ENCODE data around the gene SLC1A2. TPM values are rescaled to one million over a fixed set of nuclear protein-coding genes. Genes with fewer than 3 reads are reported as not detected.

The SLC1A2 gene
- total RNA-seq, 1 donor from 2014 or later: 3.8 TPM

GRCh38 chr11:35293035-35293434 is 126.3 kb downstream of the SLC1A2 start:
- intact Hi-C loops (cut with DNase I): no loop called here

GRCh38 chr11:35292279-35292678 is 127.1 kb downstream of the SLC1A2 start:
- no peak for DNase-seq (ENCODE audit: missing footprints)
- intact Hi-C loops (cut with DNase I): no loop called here
- no peak for ATAC-seq

More at GRCh38 chr11:35293035-35293434, 126.3 kb downstream of the SLC1A2 start:
- DNase-seq (ENCODE audit: missing footprints): no peak
- ATAC-seq: no peak

GRCh38 chr11:35290876-35291275 is 128.5 kb downstream of the SLC1A2 start:
- no peak for DNase-seq (ENCODE audit: missing footprints)
- no peak for ATAC-seq
- intact Hi-C loops (cut with DNase I): no loop called here

DNA sequence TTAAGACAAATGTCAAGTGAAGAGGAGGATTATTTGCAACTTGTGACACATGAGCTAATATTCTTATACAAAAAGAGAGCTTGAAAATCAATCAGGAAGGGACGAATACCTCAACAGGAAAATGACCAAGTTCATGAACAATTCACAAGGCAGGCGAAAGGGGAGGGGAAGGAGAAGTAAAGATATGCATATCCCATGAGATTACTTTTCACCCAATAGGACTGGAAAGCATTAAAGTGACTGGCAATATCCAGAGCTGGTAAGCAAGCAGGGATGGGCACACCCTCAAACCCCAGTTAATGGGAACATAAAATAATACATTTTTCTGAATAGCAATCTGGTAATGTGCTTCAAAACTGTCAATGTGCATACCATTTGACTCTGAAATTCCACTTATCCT is 129.5 kb downstream of the SLC1A2 start:
- ATAC-seq (no peak), DNase-seq (ENCODE audit: missing footprints) (no peak)
- intact Hi-C loops (cut with DNase I): no loop called here

DNA sequence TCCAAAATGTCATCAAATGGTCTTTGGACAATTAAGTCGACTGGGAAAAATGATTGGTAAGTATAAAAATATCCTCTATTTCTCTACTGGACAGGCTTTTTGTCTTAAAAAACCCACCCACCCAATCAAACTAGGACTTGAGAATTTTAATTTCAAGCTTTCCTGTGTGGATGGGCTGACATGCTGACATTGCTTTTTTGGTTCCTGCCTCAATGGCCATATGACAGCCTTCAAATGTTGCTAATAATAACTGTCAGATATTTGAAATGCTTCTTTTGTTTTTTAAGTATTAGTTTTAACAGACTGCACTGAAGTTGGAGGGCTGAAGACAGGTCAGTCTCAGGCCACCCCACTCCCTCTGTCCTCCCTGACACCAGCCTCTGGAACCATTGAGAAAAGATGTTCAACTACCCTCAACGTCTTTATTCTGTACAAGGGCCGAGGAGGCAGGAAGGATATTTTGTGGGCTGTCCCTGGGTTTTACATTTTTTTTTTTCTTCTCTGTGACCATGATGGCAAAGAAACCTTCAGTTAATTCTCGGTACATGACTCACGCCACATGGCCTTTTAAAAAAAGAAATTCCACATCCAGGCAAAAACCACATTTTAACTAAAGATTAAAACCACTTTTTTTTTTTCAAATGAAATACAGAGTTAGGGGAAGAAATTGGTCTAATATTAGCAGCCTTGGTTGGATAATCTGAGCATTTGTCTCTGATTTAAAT is 130.4 kb downstream of the SLC1A2 start:
- DNase-seq (ENCODE audit: missing footprints) (no peak), ATAC-seq (no peak)
- intact Hi-C loops (cut with DNase I): no loop called here

DNA sequence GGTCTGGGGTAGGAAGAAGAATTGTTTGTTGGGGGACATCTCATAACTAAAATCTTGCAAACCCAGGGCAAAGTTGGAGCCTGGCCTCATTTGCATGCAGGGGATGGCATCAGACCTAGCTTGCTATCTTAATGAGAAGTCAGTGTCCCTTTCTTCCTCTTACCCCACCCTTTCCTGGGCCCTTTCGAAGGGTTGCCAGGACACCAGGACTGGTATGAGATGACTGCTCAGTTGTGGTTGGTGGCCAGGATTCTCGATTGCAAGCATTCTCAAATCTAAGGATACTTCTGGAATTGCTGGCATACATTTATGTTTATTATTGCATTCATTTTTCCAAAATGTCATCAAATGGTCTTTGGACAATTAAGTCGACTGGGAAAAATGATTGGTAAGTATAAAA is 131.0 kb downstream of the SLC1A2 start:
- intact Hi-C loops (cut with DNase I): no loop called here
- DNase-seq (ENCODE audit: missing footprints) (no peak), ATAC-seq (no peak)

DNA sequence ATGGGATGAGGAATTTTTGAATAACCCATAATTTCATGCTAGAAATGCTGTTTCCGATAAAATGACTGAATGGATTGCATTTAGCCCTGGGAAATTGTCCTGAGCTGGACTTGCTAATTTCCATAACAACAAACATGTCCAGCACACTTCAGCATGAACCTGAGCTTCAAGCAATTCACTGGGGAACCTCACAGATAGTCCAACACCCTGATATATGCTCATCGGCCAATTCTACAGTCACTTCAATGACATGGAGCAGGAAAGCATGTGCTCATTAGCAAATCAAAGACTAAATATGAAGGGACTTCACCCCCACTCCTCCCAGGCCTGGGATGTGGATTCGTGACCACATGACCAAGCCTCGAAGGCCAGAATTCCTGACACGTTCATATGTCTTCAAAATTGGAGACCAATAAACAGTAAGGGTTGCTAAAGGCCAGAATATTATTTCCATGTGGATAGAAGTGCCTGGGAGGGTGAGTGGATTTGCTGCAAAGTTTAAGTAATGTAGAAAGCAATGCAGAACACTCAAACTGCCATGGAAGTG is 131.9 kb downstream of the SLC1A2 start:
- DNase-seq (ENCODE audit: missing footprints) (no peak), ATAC-seq (no peak)
- intact Hi-C loops (cut with DNase I): no loop called here

DNA sequence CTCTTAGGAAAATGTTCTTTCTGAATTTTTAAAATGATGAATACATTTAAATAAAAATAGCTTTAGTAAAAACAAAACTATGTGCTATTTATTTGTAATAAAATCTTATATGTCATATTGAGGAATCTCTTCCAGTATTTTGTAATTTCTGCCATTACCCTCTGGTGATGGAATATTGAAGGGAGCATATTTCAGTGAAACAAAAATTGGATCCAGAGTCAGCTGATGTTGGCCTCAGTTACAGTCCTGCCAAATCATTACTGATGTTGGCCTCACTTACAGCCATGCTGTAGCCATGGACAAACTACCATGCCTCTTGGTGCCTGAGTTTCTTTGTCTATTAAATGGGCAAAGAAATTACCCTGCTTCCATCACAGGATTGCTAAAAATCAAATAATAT is 133.2 kb downstream of the SLC1A2 start:
- intact Hi-C loops (cut with DNase I): no loop called here
- DNase-seq (ENCODE audit: missing footprints): no peak
- ATAC-seq: no peak

- ATAC-seq (no peak), DNase-seq (ENCODE audit: missing footprints) (no peak)
- intact Hi-C loops (cut with DNase I): no loop called here
Measured at GRCh38 chr11:35285471-35285870, 133.9 kb downstream of the SLC1A2 start.

DNA sequence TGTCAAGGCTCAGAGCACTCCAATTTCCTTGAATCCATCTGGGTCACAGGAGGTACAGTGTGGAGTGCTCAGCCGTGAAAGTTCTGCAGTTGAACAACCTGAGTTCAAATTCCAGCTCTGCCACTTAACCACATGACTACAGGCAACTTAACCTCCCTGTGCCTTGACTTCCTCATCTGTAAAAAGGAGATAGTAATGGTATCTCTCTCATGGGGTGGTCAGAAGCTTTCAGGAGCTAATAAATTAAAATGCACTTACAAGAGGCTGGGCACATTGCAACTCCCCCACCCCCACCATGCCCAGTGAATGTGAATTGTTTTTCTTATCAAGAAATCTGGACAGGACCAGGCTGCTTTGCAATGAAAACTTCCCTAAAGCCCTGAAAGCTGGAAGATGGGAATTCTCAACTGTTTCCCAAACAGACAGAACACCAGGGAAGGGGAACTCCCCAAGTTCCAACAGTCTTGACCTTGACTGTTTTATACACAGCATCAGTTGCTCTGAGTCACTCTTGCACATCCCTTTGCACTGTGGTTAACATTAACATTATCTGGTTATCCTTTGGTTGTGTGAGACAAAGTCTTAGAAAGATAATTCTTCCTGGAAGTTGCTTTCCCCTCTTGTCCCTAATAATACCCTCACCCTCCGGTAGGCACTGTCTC is 137.0 kb downstream of the SLC1A2 start:
- DNase-seq (ENCODE audit: missing footprints): no peak
- no peak for ATAC-seq
- intact Hi-C loops (cut with DNase I): no loop called here

DNA sequence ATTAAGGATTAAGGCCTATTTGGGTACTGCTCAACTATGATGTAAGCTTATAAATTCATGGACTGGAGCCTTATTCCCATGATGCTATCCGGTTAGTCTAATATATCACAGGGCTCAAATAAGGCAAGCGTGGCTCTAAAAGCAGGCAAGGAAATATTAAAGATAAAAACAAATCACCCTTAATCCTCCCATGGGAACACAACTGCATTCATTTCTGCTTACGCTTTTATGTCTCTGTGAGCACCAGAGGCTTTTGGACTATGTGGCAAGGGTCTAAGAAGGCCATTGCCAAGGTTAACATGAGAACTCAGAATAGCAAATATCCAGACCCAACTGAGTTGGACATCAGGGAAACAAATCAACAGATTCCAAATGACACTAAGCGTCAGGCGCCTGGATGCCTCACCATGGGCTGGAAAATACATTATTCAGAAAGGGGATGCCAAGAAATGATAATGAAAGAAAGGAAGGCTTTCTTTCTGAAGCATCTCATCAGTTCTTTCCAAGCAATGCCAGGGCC is 138.1 kb downstream of the SLC1A2 start:
- ATAC-seq: peak; percentile 64
- intact Hi-C loops (cut with DNase I): no loop called here
- no peak for DNase-seq (ENCODE audit: missing footprints)

DNA sequence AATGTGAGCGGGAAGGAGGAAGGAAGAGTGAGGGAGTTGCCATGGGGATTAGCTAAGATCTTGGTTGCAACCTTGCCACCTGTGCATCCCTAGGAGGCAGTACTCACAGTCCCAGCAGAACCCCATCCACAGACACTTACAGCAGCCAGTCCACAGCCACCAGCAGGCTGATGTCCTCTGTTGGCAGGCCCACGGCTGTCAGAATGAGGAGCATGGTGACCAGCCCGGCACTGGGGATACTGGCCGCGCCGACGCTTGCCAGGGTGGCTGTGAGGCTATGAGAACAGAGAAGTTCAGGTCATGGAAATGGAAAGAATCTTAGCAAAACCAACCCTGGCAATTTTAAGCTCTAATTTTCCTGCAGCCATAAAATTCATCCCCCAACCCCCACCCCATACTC is 138.6 kb downstream of the SLC1A2 start:
- DNase-seq (ENCODE audit: missing footprints) (no peak), ATAC-seq (no peak)
- intact Hi-C loops (cut with DNase I): no loop called here

GRCh38 chr11:35277827-35278226 is 141.5 kb downstream of the SLC1A2 start:
- ATAC-seq (no peak), DNase-seq (ENCODE audit: missing footprints) (no peak)
- intact Hi-C loops (cut with DNase I): loop anchor here (10.0 kb wide), 1 partner anchor 107 kb away; no protein-coding TSS in a partner anchor

GRCh38 chr11:35276396-35277145 is 142.8 kb downstream of the SLC1A2 start:
- ATAC-seq (no peak), DNase-seq (ENCODE audit: missing footprints) (no peak)
- intact Hi-C loops (cut with DNase I): loop anchor here (10.0 kb wide), 1 partner anchor 108 kb away; no protein-coding TSS in a partner anchor

GRCh38 chr11:35275786-35276170 is 143.6 kb downstream of the SLC1A2 start:
- ATAC-seq (no peak), DNase-seq (ENCODE audit: missing footprints) (no peak)
- intact Hi-C loops (cut with DNase I): loop anchor here (10.0 kb wide), 1 partner anchor 109 kb away; no protein-coding TSS in a partner anchor

GRCh38 chr11:35274909-35275785 is 144.2 kb downstream of the SLC1A2 start:
- intact Hi-C loops (cut with DNase I): loop anchor here (10.0 kb wide), 1 partner anchor 110 kb away; no protein-coding TSS in a partner anchor
- DNase-seq (ENCODE audit: missing footprints): no peak
- ATAC-seq: peak; percentile 56

DNA sequence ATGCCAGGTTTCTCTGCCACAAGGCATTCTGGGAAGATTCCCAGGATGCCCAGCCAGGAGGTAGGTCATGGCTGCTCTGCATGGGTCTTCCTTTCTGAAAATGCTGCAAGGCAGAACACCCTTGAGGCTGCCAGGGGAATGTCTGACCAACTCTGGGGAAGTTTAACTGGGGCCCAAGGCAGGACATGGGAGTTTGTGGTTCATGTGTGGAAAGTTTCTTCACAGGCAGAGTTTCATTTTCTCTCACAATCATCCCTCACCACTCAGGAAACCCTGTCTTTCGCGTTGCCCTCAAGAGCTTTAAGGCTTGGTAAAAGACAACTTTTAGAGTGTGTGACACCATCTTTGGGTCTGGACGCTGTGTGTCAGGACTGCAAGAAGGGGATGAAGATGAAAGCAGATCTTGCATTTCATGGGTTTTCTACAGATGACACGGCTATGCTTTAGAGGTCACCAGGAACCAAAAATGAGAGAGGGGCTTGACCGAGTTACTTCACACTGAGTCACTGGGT is 146.9 kb downstream of the SLC1A2 start:
- ATAC-seq: no peak
- no peak for DNase-seq (ENCODE audit: missing footprints)
- intact Hi-C loops (cut with DNase I): loop anchor here (10.0 kb wide), 1 partner anchor 112 kb away; no protein-coding TSS in a partner anchor

GRCh38 chr11:35271031-35271430 is 148.3 kb downstream of the SLC1A2 start:
- no peak for DNase-seq (ENCODE audit: missing footprints)
- no peak for ATAC-seq
- intact Hi-C loops (cut with DNase I): loop anchor here (10.0 kb wide), 1 partner anchor 114 kb away; no protein-coding TSS in a partner anchor
